HG03159 (cell line): Measurements from ENCODE around the gene MAN2A1.

ENCODE experiments used
- ATAC-seq: cut with Tn5 transposase; IDR thresholded peaks from one replicate; pipeline ENCODE4 v1.9.1; 2021; ENCODE audit warnings: mild to moderate bottlenecking, moderate library complexity; ENCODE audit not compliant: unreplicated experiment

The MAN2A1 gene

GRCh38 chr5:109689740-109690241 lies at the start of gene MAN2A1:
Gene MAN2A1, plus strand, starts transcription at chr5:109689927. Its CDS starts 491 bp downstream, at chr5:109690418.
- ATAC-seq, result peak; percentile 52

- ATAC-seq, result no peak
These were observed 48.8 kb upstream of the MAN2A1 start for GRCh38 chr5:109640976-109641375.

GRCh38 chr5:109643791-109644350 lies 45.9 kb upstream of the MAN2A1 start:
- no peak for ATAC-seq

DNA sequence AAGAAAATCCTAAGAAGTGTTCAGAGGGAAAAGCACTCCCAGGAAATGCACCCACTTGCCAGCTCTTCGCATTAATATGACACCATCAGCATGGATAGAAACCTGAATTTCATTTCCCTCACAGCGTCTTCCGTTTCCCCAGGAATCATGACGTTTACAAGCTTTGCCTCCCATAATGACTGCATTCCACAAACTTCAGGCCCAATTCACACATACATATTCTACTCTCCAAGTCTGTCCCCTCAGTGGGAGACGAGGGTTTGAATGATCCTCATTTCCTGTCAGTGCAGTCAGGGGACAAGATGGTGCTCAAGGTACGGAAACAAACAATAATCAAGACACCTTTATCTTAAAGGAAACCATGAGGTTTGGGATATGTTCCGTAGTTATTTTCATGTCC lies 44.9 kb upstream of the MAN2A1 start:
- ATAC-seq, result no peak

DNA sequence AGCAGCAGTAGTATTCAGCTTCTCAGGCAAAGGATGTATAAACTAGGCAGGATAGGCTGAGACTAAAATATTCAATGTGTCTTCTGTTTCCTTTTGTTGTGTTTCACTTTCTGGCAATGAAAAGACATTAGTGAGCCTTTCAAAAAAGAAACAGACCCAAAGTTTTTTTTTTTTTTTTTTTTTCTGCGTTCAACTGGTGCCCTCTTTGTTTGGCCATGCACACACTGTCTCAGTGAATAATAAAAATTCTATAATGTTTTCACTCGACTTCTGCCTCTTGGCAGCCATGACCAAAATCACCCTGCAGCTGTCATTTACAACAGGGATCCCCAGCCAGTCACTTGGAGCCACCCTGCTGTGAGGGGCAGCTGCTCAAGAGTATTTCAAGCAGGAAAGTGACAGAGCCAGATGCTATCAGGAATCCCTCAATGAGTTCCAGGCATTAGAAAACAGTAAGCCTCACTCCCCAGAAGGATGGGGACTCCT lies 44.0 kb upstream of the MAN2A1 start:
- no peak for ATAC-seq

DNA sequence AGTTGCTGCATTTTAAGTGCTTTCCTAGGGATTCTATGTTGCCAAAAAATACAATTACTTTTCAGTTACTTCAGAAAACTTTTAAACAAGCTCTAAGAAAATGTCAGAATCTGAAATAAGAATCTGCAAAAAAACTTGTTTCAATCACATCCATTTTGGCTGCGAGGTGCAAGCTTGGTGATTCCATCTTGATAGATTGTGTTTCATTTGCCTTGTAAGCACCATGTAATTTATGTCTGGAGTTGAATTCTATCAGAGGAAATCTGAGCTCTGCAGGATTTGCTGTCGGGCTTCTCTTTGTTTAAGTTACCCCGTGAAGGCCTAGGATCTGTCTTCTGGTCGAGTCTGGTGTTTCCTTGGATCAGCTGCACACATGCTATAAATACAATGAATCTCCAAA lies 40.4 kb upstream of the MAN2A1 start:
- no peak for ATAC-seq

DNA sequence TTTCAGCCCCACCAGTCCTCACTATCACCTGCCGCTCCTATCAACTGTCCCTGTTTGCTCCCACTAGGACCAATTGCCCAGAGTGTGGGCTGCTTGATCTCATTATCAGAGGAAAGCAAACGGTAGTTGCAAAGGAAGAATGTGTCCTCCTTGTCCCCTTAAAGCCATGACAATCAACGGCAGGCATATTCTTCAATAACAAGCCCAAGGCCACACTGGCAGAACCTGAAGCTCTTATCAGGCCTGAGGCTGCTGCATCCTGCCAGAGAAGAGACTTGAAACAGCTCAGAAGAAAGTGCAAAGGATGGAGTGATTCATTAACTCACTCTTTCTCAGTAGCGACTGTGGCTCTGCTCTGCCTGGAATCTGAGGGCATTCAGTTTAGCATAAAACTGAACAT lies 39.2 kb upstream of the MAN2A1 start:
- ATAC-seq, result no peak

- no peak for ATAC-seq
These were observed 37.6 kb upstream of the MAN2A1 start for GRCh38 chr5:109652096-109652495.

DNA sequence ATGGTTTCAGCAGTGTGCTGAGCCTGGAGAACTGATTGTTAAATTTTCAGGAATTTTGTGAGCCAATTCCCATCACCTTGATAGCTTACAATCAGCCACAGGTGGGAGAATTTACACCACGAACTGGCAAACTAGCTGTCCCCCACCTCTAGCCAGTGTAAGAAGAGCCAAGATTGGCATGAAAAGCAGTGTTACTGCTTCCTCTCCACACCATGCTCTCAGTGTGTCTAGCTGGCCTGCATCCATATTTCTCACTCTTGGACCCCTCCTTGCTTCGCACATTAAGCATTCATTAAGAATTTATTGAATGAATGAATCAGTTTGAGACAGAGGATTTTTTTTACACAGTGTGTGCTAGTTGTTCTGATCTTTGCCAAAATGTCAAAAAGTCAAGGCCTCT lies 36.7 kb upstream of the MAN2A1 start:
- ATAC-seq, result no peak

- no peak for ATAC-seq
These were observed 36.0 kb upstream of the MAN2A1 start for GRCh38 chr5:109653561-109654239.

DNA sequence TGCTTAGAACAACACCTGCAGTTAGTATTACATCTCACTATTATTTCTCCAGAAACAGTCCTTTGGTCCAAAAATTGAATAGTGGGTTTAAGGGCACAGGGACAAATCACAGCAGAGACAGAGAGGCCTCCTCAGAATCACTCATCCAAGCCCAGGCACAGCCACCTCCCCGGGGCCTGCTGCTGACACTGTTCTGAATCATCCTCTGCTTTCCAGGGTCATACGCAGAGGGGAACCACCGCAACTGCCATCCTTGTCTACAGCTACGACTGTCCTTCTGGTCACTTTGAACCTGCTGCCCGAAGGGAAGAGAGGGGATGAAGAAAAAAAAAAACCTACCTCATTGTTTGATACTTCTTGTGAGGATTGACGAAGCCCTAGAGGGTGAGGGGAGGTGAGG lies 35.3 kb upstream of the MAN2A1 start:
- no peak for ATAC-seq

DNA sequence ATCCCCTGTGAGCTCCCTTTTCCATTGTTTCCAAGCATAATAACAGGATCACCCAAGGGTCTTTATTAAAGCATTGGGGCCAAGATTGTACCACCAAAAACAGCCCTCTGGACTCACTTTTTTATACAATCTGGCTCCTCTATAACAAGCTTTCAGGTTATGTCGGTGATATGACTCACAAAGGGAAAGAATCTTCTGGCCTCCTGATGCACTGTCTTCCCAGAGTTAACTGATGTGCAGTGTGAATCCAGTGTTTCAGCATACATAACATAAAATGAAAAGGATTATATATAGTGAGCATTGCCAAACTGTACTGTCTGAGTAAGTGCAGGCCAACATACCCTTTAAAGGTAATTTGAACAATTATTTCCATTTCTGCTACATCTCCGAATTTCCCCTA lies 33.9 kb upstream of the MAN2A1 start:
- ATAC-seq, result no peak

GRCh38 chr5:109656829-109657228 lies 32.9 kb upstream of the MAN2A1 start:
- peak; percentile 63 for ATAC-seq

- ATAC-seq, result no peak
These were observed 29.8 kb upstream of the MAN2A1 start for GRCh38 chr5:109659901-109660300.

GRCh38 chr5:109660301-109660700 lies 29.4 kb upstream of the MAN2A1 start:
- no peak for ATAC-seq

DNA sequence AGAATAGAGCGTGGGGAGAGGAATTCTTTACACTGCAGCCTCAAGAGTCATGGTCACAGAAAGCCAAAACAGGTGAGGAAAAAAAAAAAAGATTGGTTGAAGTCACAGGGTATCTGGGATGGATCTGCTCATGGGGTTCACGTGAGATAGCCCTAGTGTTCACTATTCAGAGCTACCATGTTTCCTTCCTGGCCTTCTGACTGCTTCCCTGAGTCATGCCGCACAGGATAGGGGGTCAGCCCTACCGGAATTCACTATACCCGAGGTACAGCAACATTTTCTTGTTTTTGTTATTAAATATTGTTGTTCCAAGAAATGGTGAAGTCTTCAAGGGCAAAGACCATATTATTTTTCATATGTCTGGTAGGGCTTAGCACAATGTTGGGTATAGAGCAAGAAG lies 21.5 kb upstream of the MAN2A1 start:
- ATAC-seq, result no peak

GRCh38 chr5:109668668-109669422 lies 20.9 kb upstream of the MAN2A1 start:
- ATAC-seq, result peak; percentile 73

DNA sequence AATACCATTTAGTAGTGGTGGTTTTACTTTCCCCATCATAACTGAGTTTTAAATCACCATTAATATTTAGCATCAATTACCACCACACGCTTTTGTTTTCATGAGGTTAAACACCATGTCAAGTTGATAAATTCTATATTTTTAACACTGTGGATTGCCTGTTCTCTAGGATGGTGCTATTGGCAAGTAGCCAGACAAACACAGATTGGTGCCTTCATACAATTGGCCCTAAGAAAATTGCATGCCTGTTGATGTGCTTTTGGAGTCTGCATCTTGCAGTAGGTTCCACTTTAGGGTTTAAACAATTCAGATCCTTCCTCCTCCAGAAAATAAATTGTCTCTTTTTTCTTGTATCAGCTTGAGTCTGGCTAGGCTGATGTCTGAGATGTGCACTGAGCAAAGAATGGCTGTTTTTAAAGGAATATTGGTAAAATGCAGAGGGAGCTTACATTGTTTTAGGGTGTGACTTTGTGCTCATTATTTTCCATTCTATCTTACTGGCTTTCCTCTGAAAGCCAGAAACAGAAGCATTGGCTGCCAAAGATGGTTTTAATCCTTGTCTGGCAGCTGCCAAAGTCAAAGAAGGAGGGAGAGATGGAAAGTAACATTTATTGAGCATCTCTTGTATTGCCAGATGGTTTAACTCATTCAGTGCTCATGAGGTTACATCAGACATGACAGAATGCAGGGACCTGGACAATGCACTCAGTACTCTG lies 19.6 kb upstream of the MAN2A1 start:
- no peak for ATAC-seq

- no peak for ATAC-seq
These were observed 18.6 kb upstream of the MAN2A1 start for GRCh38 chr5:109671136-109671535.

DNA sequence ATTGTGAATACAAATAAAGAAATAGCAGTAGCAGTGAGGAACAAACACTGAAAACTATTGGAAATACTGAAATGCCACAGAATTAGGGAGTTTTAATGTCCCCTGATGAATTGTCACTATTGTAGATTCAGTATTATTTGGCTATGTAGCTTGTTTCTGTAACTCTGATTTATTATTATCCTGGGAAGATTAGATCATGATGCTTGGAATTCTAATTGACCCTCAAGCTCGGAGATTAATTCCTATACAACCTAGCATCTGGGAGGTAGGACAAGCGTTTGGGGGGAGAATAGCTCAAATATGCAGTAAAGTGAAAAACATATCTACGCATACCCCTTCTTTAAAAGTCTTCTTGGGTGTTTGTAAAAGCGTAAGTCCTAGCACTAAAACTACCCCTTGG lies 15.1 kb upstream of the MAN2A1 start:
- no peak for ATAC-seq

GRCh38 chr5:109676920-109677319 lies 12.8 kb upstream of the MAN2A1 start:
- no peak for ATAC-seq
